ENCODE measurements around the gene LRMDA.

The LRMDA gene

DNA sequence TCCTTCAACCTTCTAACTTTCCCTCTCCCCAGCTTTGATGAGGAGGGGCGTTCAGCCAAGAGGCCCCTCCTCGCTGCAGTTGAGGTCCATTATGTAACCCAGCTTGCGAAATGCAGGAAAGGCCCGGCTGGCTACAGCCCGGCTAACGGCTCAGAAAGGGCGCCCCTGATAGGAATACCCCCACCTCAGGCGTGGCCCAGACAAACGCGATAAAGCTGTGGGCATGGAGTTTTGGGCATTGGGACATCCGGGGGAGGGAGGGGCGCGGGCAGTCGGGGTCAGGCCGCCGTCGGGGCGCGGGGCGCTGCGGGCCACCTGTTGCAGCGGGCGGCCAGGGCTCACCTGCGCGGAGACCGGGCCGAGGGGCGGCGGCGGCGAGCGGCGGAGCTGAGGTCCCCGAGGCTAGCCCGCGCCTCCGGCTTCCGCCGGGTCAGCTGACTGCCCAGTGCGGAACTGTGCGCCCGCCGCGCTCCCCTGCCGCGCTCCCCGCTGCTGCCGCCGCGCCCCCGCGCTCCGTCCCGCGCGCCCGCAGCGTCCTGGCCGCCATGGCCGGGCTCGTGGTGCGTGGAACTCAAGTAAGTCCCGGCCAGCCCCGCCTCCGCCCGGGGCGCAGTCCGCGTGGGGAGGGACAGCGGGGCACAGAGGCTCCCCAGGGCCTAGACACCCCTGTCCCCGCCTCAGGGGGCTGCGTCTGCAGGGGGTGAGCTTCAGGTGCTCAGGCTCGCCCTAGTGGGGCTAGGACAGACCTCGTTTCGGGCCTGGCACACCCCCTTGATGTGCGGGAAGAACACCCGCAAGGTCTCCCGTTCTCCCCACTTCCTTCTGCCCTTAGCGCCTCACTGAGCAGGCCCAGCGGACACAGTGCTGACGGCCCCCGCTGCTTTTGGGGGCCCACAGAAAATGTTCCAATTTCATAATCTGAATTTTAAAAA, at the start of gene LRMDA:
LRMDA (plus strand) TSS at position 445 of the 932 bp plus-strand sequence.
- DNase-seq (ENCODE audit: low read depth in 2 of 2), result no peak

DNA sequence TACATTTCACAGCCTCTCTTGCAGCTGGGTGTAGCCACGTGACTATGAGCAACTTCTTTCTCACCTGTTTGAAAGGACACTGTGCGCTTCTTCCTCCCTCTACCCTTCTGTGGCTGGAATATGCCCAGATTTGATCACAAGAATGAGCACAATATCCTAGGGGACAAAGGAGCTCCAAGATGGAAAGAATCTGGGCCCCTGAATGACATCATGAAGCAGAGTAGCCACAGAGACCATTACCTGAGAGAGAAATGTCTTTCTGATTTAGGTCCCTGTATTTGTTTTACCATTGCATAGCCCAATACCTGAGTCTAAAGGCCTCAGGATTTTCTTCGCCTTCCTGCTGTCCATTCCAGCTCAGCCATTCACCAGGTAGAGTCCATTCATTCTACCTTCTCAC, 45.3 kb upstream of the LRMDA start:
- no peak for DNase-seq (ENCODE audit: low read depth in 2 of 2)

DNA sequence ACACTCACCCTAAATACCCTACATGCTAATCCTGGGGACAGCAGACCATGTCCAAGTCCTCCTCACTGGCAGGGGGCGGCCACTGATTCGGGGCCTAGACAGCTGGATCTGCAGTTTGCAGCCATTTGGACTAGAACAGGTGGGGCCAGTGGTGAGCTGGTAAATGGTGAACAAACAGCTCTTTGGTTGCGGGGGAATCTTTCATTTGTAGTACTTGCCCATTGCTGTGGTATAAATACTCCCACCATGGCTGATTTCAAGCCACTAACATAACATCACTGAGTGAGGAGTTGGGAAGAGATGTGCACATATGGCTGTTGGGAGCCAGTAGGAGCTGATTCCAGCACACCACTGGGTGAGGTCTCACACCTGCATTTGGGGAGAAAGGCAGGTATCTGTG, 43.3 kb upstream of the LRMDA start:
- DNase-seq (ENCODE audit: low read depth in 2 of 2), result no peak

DNA sequence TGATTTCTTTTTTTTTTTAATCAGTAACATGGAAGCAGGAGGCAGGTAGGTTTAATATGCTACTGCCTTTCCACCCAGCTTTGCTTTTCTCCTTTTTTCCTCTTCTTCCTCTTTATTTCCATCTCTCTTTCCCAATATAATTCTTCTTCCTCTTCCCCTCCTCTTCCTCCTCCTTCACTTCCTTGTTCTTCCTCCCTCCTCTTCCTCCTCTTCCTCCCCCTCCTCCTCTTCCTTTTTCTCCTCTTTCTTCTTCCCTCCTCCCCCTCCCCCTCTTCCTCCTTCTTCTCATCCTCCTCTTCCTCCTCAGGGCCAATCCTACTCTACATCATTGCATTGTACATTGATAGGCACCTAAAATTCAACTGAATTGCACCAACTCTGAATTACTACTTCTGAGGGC, 41.2 kb upstream of the LRMDA start:
- no peak for DNase-seq (ENCODE audit: low read depth in 2 of 2)

DNA sequence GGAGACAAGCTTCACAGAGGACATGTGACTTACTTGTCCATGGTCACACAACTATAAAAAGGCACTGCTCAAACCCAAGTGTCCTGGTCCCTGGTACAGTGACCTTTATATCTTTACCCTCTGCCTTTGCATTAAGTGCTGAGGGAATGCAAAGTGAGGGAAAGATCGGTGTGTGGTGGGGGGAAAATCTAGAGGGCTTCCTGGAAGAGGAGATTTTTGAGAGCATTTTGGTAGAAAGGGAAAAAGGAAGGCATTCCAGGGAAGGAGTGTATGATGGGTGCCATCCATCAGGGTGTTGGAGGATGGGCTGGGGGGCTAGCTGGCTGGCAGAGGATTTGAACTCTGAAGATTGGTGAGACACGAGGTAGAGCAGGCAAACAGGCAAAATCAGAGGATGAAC, 39.2 kb upstream of the LRMDA start:
- DNase-seq (ENCODE audit: low read depth in 2 of 2), result no peak

DNA sequence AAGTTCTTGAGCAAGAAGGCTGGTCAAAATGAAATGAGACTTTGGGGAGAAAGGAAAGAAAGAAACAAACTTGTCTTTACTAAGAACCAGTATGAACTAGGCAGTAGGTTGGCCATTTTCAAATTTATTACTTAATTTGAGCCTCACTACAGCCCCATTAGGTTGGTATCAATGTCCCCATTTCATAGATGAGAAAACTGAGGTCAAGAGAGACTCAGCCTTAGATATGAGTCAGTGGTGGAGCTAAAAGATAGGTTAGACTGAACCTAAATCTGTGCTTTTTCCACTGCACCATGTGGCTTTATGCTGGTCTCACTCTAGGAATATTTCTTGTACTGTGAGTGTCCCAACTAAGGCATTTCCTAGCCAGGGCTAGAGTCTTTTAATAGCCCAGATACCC, 38.7 kb upstream of the LRMDA start:
- DNase-seq (ENCODE audit: low read depth in 2 of 2), result no peak

DNA sequence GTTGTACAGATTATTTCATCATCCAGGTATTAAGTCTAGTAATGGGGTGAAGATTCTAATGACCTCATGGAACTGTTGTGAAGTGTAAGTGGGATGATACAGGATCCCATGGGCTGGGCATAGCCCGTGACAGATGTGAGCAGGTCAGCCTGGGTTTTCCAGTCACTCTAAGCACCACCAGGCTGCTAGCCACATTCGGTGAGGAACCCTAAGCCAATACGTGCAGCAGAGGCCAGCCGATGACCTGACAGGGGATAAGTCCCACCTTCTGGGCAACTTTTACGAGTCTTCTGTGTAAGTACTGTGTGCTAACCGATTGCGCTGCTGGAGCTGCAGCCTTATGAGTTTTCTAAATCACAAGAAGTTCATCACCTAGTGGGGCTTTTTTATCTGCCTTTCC, 37.2 kb upstream of the LRMDA start:
- no peak for DNase-seq (ENCODE audit: low read depth in 2 of 2)

DNA sequence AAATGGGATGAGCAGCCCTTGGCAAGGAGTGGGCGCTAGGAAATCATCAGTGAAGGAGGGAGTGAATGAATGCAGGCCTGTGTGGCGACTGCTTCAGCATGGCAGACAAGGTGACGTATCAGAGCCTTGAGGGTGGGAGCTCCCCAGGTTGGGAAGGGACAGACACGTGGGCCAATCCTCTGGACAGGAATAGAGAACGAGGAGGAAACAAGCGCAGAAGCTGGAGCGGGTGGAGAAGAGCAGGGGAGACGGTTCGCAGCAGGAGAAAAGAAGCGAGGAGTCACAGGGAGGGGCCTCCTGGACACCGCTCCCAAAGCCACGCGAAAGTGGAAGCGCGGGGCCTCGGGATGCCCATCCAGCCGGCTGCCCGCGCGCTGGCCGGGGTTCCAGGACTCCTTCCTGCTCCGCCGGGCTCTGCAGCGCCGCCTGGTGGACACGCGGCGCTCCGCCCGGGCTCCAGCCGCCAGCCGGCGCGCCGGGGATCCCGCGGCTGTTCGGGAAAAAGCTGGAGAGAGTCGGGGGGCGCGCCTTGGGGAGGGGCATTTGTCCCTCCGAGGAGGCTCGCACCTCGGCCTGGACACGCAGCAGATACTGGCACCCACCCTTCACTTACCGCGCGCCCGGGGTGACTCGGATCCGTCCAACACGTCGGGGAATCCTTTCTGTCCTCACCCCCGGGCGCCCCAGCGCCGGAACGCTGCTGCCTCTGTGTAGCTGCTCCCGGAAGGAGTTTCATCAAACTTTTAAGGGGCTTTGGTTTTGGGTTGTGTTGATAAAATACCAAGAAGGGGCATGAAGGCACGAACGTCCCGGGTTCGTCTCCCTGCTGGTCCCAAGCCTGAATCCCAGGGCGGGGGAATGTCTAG, 36.1 kb upstream of the LRMDA start:
- no peak for DNase-seq (ENCODE audit: low read depth in 2 of 2)

DNA sequence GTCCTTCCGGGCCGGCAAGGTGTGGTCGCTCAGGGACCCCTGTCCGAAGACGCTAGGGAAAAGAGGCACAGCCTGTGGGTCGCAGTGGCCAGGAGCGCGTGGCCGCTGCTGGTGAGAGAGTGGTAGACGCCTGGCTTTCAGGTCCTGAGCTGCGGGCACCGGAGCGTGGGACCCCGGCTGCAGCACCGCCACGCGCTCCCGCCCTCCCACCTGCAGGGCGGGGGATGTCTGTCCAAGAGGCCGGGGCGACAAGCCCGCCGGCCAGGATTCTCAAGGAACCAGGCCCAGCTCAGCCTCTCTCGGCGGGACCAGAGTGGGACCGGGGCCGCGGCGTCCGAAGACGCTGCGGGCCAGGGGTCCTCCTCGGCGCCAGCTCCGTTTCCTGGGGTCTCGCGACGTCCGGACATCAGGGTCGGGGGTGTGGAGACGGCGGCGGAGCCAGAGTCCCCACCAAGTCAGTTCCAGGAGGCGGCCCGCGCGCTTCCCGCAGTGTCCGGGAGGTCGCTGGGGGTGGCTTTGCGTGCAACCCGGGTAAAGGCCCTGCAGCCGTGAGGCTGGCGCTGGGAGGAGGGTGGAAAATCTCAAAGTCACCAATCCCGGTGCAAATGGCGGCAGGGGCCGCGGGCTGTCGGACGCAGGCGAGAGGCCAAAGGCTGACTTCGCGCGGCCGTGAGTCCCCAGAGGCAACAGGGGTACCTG, 35.3 kb upstream of the LRMDA start:
- no peak for DNase-seq (ENCODE audit: low read depth in 2 of 2)

DNA sequence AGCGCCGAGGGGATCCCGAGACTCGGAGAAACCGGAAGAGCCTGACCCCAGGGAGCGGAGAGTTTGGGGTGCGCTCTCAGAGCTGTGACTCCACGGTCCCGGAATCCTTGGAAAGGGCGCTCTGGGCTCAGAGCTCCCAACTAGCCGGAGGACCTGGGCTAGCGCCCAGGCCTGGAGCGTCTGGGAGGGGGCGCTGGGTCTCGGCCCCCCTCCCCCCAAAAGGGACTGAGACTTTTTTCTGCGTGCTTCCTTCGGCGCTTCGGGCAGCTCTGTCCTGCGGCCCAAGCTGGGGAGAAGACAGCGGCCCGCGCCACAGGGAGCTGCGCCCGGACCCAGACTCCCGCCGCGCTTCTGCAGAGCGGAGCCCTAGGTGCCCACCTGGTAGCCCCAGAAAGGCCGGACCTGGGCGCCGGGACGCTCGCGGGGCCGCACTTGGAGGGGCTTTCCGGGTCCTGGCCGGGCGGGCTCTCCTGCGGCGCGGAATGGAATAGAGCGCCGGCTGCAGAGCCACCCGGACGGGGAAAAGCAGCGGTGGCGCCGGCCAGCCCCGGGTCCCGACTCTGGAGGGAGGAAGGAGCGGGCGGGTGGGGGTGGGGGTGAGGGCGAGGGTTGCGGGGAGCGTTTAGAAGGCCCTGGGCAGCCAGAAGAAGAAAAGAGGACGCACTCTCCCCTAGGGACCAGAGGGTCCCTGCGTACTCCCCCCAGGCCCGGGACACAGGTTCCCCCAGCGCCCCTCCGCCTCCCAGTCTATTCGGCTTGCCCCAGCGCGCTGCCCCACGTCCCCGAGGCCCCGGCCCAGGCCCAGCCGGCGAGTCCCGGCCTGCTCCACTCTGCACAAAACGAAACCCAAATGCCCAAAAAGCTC, 34.6 kb upstream of the LRMDA start:
- DNase-seq (ENCODE audit: low read depth in 2 of 2), result no peak

DNA sequence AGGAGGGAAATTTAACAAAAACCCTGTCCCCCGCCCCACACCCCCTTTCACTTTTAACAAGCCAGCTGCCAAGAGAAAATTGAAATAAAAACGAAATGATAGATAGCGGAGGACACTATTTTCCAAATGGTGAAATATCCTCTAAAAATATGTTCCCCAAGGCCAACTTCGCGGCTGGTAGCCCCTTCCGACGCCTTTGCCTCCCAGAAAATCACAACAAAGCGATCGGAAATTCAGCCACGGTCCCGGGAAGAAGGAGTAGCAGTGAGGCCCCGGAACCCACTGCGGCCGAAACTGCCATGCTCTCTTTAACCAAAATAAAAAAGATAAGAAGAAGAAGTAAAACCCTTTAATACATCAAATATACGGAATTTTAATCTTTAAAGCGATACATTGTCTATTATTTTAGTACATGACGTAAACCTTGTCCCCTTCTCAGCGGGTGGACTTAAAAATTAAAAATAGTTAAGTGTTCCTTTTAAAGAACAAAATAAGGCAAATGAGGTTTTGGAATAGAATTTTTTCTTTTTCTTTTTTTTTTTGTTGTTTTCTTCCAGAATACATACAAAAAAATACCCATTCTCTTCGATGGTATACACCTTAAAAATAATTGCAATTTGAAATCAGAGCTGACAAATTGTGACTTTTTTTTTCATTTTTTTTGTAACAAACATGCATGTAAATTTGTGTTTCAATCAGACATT, 33.8 kb upstream of the LRMDA start:
- DNase-seq (ENCODE audit: low read depth in 2 of 2), result no peak

DNA sequence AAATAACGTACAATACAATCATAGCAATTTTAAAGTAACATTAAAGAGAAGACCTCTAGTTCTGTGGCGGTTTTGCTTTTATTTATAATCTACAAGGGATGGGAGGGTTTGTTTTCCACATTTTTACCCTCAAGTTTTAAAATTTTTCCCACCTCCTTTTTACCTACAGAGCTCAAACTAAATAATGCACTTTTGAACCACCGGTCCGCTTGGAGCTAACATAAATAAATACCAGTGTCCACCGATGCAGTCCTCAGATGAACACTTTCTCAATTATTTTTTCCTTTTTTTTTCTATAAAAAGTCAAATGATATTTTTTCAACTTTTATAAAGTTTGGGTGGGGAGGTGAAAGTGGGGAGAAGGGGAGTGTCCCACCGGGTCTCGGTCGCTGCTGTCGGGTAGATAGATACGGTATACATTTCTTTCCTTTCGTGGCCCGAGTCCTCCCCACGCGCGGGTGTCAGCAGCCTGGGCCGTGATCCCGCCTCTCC, 33.2 kb upstream of the LRMDA start:
- DNase-seq (ENCODE audit: low read depth in 2 of 2), result no peak

DNA sequence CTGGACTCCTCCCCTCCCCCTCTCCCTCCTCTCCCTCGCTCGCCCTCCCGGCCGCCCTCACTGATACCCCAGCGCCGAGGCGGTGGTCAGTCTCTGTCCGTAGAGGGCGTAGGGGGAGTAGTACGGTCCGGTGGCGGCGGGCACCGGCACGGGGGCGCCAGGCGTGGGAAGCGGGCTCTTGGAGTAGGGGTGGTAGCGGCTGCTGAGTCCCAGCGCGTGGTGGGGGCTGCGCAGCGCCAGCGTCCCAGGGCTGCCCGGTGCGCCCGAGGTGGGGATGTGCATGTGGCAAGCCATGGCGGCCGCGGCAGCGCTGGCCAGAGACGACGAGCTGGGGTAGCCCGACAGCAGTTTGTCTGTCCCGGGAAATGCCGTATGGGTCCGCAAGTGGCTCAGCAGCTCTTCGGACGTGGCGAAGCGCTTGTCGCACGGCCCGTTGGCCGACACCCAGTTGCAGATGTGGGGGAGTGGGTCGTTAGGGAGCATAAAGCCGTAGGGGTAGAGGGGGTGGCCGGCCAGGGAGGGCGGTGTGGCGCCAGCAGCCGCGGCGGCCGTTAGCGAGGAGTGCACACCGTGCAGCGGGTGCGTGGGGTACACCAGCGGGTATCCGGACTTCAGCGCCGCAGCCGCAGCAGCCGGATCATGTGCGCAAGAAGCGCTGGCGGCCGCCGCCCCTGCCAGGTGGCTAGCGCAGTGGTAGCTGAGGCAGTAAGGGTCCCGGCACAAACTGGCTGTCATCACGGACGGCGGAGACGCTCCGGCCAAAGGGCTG, 32.5 kb upstream of the LRMDA start:
- DNase-seq (ENCODE audit: low read depth in 2 of 2), result no peak

DNA sequence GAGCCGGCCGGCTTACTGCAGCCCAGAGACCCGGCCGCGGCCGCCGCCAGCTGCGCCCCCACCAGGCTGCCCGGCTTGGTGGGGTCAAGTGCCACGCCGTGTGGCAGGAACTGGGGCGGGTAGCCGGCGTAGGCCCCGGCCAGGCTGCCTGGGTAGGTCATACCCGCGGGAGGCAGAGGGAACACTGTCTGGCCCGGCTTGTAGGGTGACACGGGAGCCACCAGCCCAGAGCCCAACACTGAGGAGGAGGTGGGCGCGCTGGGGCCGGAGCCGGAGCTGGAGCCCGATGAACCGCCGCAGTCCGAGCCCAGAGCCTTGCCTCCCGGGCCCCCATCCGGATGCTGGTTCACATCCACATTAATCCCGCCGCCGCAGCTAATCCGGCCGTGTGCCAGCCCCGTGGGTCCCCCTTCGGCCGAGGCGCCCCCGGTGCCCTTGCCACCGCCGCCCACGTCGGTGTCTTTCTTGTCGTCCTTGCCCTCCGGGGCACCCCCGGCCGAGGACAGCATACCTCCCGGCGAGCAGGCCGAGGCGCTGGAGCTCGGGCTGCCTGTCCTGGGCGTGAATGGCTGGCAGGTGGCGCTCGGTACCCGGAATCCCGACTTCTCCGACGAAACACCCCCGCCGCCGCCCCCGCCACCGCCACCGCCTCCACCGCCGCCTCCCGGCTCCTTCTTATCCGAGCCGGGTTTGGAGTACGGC, 31.8 kb upstream of the LRMDA start:
- no peak for DNase-seq (ENCODE audit: low read depth in 2 of 2)

DNA sequence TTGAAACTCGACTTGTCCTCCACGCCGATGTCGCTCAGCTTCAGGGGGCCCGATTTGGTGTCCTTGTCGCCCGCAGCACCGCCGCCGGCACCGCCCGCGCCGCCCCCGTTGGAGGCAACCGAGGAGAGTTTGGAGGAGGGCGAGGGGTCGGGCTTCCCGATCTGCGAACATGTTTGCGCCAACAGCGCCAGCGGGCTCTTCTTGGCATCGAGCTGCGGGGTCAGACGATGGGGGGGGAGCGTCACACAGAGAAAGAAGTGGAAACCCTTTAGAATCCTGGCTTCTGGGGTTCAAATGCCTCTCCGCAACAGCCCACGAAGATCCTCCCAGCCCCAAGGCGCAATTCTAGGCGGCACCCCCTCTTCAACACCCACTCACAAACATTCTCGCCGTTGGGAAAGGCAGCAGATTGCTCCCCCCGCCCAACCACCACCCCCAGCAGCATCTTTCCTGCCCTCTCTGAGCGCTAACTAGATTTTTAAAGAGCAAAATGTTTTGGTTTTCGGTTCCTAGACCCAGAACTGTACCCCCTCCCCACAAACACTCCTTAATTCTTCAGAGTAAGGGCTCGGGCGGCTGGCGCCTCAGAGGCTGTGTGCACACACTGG, 31.2 kb upstream of the LRMDA start:
- no peak for DNase-seq (ENCODE audit: low read depth in 2 of 2)

DNA sequence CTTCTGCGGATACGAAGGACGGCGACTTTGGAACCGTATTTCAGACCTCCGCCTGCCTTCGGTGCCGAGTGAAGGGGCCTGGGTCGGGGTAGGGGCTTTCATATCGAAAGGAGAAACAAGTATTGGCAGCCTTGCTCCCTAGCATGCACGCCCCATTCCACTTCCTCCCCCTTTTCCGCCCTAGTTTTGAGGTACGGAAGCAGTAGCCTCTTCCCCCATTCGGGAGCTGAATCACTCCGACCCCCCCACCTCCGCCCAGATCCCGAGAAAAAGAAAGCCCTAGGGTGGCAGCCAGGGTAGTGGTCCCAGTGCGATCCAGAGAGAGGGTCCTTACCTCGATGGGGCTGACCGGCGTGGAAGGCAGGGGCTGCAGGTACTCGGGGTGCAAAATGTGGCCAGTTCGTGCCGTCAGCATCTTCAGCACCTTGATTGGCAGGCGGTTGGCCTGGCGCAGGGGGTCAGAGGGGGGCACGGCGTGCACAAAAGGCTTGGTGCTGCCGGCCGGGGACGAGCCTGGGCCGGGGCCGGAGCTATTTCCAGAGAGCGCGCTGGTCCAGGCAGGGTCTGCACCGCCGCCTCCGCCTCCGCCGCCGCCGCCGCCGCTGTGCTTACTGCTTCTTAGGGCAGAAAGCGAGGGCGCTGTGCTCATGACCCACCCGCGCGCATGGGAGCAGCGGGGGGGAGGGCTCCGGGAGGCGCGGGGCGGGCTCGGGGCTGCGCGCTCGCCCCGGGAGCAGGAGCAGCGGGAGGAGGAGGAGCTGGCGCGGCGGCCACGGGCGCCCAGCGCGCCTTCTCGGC, 30.5 kb upstream of the LRMDA start:
- no peak for DNase-seq (ENCODE audit: low read depth in 2 of 2)

DNA sequence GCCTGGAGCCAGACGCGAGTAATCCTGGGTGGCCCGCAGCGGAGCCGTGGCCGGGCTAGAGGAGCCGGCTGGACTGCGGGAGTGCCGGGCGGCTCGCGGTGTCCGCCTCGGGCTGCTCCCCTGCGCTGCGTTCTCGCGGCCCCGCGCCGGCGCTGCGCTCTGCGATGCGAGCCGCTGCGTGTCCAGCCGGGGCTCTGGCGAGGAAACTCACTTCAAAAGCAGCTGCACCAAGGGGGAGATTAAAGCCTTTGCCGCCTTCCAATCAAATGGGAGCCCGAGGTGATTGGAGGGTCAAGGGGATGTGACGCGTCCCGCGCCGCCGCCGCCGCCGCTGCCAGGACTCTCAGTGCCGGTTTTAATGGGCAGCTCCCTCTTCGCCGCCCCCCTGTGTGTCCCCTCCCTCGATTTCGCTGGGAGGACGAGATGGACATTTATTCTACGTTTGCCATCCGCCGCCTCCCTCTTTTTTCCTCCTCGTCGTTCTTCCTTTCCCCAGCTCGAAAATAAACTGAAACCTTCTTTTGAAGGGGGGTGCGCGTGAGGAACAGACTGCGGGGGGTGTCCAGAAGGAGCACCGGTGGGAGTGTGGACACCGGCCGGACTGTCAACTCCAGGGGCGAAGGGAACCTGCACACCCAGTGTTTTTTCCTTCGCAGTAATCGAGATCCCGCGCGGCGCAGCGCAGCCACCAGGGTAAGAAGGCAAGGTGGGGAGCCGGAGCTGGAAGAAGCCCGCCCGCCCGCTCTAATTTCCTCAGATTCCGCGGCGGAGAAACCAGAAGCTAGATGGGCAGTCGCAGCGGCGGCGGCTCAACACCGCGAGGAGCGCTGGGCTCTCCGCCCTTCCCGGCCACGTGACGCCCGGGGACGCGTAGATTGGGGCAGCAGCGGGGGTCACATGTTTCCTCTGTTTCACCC, 29.6 kb upstream of the LRMDA start, which contains the start of gene ZNF503:
ZNF503 (minus strand) TSS at position 196 of the 917 bp plus-strand sequence. CDS start 345 bp downstream, outside the sequence.
- peak; percentile 98 for DNase-seq (ENCODE audit: low read depth in 2 of 2)
